ENCODE data around the gene ALOX5AP. TPM values are rescaled to one million over a fixed set of nuclear protein-coding genes. Genes with fewer than 3 reads are reported as not detected.
A peak's percentile ranks its signal among the peaks of the same experiment; 100 is the strongest.

Gene ALOX5AP
- total RNA-seq, 1 donor from 2014 or later, result not detected

DNA sequence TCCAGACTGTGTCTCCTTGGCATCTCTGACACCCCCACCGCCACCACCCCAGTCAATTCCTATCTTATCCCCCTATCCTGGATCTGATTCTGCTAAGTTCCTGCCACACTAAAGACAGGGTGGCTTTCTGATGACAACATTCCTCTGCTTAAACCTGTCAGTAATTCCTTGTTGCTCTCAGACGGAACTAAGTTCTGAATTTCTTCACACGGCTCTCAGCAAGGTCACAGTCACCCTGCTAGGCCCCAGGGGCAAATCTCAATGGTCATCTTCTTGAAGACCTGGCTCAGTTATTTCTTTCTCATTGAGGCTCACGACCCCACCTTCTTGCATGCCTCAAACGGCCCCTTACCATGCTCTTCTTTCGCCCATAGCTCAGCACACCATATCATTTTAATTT lies 7.6 kb downstream of the ALOX5AP start:
- Histone ChIP-seq H3K4me3 (ENCODE audit: low read depth, low read length) (no peak overlapping the region), H3K36me3 (ENCODE audit: control insufficient read depth, insufficient read depth, low read length) (no peaks in the 10 kb centered on the region), H3K27me3 (ENCODE audit: control insufficient read depth, insufficient read depth, low read length) (no peaks in the 10 kb centered on the region)
- FAIRE-seq (no peak), DNase-seq (ENCODE audit: low read depth) (no peak)
- TF ChIP-seq, protein P1, sequence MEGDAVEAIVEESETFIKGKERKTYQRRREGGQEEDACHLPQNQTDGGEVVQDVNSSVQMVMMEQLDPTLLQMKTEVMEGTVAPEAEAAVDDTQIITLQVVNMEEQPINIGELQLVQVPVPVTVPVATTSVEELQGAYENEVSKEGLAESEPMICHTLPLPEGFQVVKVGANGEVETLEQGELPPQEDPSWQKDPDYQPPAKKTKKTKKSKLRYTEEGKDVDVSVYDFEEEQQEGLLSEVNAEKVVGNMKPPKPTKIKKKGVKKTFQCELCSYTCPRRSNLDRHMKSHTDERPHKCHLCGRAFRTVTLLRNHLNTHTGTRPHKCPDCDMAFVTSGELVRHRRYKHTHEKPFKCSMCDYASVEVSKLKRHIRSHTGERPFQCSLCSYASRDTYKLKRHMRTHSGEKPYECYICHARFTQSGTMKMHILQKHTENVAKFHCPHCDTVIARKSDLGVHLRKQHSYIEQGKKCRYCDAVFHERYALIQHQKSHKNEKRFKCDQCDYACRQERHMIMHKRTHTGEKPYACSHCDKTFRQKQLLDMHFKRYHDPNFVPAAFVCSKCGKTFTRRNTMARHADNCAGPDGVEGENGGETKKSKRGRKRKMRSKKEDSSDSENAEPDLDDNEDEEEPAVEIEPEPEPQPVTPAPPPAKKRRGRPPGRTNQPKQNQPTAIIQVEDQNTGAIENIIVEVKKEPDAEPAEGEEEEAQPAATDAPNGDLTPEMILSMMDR (IDR thresholded peaks at IDR 0.05; ENCODE audit: insufficient read depth, low read length, severe bottlenecking), result no peak

DNA sequence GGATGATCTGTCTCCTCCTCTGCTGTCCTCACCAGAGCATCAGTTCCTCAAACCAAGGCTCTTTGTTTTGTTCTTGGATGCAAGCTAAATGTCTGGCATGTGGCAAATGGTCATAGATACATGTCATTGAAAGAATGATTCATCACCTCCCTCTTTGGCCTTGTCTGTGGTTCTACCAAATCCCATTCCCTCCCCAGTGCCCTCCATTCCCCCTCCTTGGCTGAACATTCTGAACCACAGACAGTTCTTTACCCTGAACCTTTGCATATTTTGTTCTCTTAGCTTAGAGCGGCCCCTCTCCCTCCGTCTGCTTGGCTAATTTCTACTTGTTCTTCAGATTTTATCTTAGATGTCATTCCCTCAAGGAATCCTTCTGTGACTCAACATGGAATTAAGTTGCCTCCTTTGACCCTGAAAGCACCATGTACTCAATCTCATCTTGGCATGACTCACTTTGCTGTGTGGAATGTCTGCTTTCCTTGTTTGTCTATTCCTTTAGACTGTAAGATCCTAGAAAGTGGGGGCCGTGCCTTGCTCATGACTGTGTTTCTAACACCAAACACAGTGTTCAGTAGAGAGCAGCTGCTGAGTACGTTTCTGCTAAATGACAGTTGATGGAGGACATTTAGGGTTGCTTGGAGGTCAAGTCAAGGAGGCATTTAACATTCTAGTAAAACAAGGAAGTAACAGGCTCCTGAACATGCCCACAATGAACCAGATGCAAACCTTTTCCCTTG lies 8.1 kb downstream of the ALOX5AP start:
- TF ChIP-seq, protein P1 (IDR thresholded peaks at IDR 0.05; ENCODE audit: insufficient read depth, low read length, severe bottlenecking), result no peak
- Histone ChIP-seq H3K4me3 (ENCODE audit: low read depth, low read length) (no peak overlapping the region), H3K36me3 (ENCODE audit: control insufficient read depth, insufficient read depth, low read length) (no peaks in the 10 kb centered on the region), H3K27me3 (ENCODE audit: control insufficient read depth, insufficient read depth, low read length) (no peaks in the 10 kb centered on the region)
- FAIRE-seq (no peak), DNase-seq (ENCODE audit: low read depth) (peak; percentile 98)

DNA sequence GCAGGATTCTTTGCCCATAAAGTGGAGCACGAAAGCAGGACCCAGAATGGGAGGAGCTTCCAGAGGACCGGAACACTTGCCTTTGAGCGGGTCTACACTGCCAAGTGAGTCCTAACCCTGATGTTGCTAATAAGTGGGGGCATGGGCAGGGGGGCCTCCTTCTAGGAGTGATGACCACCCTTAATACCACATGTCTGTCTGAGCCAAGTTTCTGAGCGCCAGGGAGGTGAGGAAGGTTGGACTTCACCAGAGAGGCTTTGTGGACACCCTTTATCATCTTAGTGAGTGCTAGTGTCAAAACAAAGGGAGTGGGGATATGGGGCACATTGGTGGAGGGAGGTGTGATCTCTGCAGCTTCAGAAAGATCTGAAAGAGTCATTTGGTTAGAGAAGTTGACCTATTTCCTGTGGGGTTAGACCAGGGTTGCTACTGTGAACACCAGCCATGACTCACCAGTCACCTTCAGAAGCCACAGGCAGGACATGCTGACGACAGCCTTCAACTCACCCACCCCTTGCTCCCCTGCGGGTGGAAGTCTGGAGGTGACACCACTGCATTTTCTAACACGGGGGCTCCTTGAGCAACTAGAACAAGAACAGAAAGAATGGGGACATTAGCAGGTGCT lies 8.8 kb downstream of the ALOX5AP start:
- H3K27me3 ChIP-seq (ENCODE audit: control insufficient read depth, insufficient read depth, low read length), result no peaks in the 10 kb centered on the region
- H3K36me3 ChIP-seq (ENCODE audit: control insufficient read depth, insufficient read depth, low read length), result no peaks in the 10 kb centered on the region
- TF ChIP-seq, protein P1 (IDR thresholded peaks at IDR 0.05; ENCODE audit: insufficient read depth, low read length, severe bottlenecking), result no peak
- DNase-seq (ENCODE audit: low read depth) (peak; percentile 51), FAIRE-seq (no peak)
- H3K4me3 ChIP-seq (ENCODE audit: low read depth, low read length), result no peak overlapping the region

DNA sequence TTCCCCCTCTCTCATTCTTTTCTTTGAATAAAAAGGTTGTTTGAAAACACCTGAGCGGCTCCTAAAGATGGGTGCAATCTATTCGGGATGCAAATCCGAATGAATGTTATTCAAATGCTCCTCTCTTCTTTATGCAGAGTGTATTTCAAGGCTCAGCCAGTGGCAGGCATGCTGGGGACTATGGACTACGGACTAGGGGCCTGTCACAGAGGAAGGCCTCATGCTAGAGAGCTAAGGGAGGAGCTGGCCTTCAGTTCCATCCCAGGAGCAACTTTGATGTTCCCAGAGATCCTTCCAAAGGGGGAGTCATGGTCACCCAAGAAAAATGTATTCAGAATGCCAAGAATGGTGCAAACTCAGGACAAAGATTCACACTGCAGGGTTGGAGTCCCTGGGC lies 9.3 kb downstream of the ALOX5AP start:
- no peaks in the 10 kb centered on the region for H3K27me3 ChIP-seq (ENCODE audit: control insufficient read depth, insufficient read depth, low read length)
- FAIRE-seq (no peak), DNase-seq (ENCODE audit: low read depth) (no peak)
- TF ChIP-seq, protein P1 (IDR thresholded peaks at IDR 0.05; ENCODE audit: insufficient read depth, low read length, severe bottlenecking), result no peak
- H3K36me3 ChIP-seq (ENCODE audit: control insufficient read depth, insufficient read depth, low read length), result no peaks in the 10 kb centered on the region
- no peak overlapping the region for H3K4me3 ChIP-seq (ENCODE audit: low read depth, low read length)

DNA sequence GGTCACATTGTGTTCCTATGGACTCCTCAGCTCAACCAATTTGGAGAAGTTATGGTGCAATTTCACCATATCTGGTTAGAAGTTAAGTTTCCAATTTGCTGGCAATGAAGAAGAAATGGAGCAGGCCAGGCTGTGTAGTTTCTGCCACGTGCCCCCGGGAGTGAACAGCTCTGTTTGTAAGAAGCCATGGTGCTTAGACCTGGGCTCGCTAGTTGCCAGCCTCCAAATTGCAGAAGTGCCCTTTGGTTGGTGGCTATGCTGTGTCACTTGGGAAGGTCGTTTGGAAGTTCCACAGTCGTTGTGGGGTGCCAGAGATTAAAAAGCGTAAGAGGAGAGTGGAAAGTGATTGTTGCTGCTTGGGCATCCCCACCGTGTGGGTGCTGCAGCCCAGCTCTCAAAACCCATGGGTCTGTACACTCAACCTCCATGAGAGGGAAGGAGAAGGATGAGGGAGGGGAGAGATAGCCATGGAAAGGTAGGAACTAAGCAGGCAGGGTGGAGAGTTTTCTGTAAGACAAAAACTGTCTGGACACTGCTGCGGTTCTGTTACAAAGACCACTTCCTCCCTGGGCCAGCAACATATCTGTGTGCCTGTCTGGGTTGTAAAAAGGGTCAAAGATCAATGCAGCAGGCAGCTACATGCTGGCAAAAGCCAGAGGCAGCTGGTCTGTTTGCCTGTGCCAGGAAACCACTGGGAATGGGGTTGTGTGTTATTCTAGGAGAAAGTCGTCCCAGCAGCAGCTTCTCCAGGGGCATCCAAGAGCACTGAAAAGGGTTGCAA lies 10.8 kb downstream of the ALOX5AP start:
- no peak for FAIRE-seq
- TF ChIP-seq, protein P1 (IDR thresholded peaks at IDR 0.05; ENCODE audit: insufficient read depth, low read length, severe bottlenecking), result no peak

More for the DNA sequence above, 10.8 kb downstream of the ALOX5AP start:
- no peaks in the 10 kb centered on the region for H3K36me3 ChIP-seq (ENCODE audit: control insufficient read depth, insufficient read depth, low read length)
- H3K4me3 ChIP-seq (ENCODE audit: low read depth, low read length), result no peak overlapping the region
- peak; percentile 13 for DNase-seq (ENCODE audit: low read depth)
- H3K27me3 ChIP-seq (ENCODE audit: control insufficient read depth, insufficient read depth, low read length), result no peaks in the 10 kb centered on the region

Measured in bronchial epithelial cell (primary cell).